Gastroesophageal sphincter (tissue), 4 donors: ENCODE data around the gene SF1. TPM values are rescaled to one million over a fixed set of nuclear protein-coding genes. Genes with fewer than 3 reads are reported as not detected.
A peak's percentile ranks its signal among the peaks of the same experiment; 100 is the strongest.

Experiments used
- ATAC-seq: fragments of 150-250 bp; one replicate; pipeline ENCODE4 v1.9.1; 2016; ENCODE audit warnings: mild to moderate bottlenecking, moderate library complexity
- H3K27ac ChIP-seq, 4 donors: fragments of 200-600 bp; sonication (generic) in 3 of 4; 1 replicate in 3 of 4; 2 replicates in 1 of 4; pipeline ENCODE4 v1.5.1; 2016 to 2019
- H3K27me3 ChIP-seq: fragments of 200-600 bp; sonication (generic); one replicate; pipeline ENCODE4 v1.5.1; 2019
- H3K36me3 ChIP-seq, 2 donors: fragments of 200-600 bp; sonication (generic); one replicate each; pipeline ENCODE4 v1.5.1; 2019; ENCODE audit warnings: control low read depth in 1 of 2
- H3K4me1 ChIP-seq, 3 donors: fragments of 200-600 bp; sonication (generic); 1 replicate in 2 of 3; 2 replicates in 1 of 3; pipeline ENCODE4 v1.5.1; 2016 to 2019; ENCODE audit warnings: control low read depth in 2 of 3
- H3K4me3 ChIP-seq, 2 donors: fragments of 200-600 bp; sonication (generic); one replicate each; pipeline ENCODE4 v1.5.1; 2019; ENCODE audit warnings: mild to moderate bottlenecking in 1 of 2, moderate library complexity in 1 of 2
- H3K9me3 ChIP-seq, 3 donors: fragments of 200-600 bp; sonication (generic); one replicate each; pipeline ENCODE4 v1.5.1; 2017 to 2019; ENCODE audit warnings: control low read depth in 2 of 3
- CTCF ChIP-seq, 4 experiments: fragments of 200-600 bp in 2 of 4; fragments of 450-650 bp in 2 of 4; sonication (generic) in 1 of 4; IDR thresholded peaks; one replicate each; pipeline ENCODE4 v1.5.1; 2017 to 2019; ENCODE audit warnings: antibody characterized with exemption in 4 of 4, mild to moderate bottlenecking in 2 of 4, moderate library complexity in 2 of 4
- EP300 ChIP-seq: sonication (generic); formaldehyde crosslinking; IDR thresholded peaks from one replicate; pipeline ENCODE4 v1.6.1; 2017; ENCODE audit warnings: antibody characterized with exemption, mild to moderate bottlenecking
- POLR2A ChIP-seq, 2 donors: fragments of 450-650 bp; IDR thresholded peaks; one replicate each; pipeline ENCODE4 v1.6.1; 2017; ENCODE audit warnings: antibody characterized with exemption in 2 of 2, mild to moderate bottlenecking in 2 of 2, moderate library complexity in 1 of 2
- POLR2AphosphoS5 ChIP-seq: sonication (generic); formaldehyde crosslinking; IDR thresholded peaks from one replicate; pipeline ENCODE4 v1.6.1; 2017; ENCODE audit warnings: antibody characterized with exemption
- WGBS, 2 donors: methylation state at CpG; one replicate each; pipeline ENCODE4 v1.1.5; 2018; ENCODE audit warnings: low coverage in 1 of 2; 5-methylcytosine and 5-hydroxymethylcytosine counted together
- total RNA-seq, 4 donors: library from RNA; depleted of rRNA; stranded (reverse); fragments of >200 nt; gene quantifications; one replicate each; pipeline ENCODE4 v1.1.0, GENCODE V29; 2016

Gene SF1
- total RNA-seq, 4 donors from 2014 or later: 187 to 314 (median 253) TPM

GRCh38 chr11:64744544-64745188 is 33.7 kb downstream of the SF1 start:
- Histone ChIP-seq H3K4me1 (peaks cover 0 to 72% (median 17%) of the 10 kb centered on the region in 3 donors), H3K4me3 (peak overlapping the region; percentile 37 to 73), H3K27ac (peak overlapping the region; percentile 91 to 96 (median 94)), H3K9me3 (no peaks in the 10 kb centered on the region), H3K27me3 (no peaks in the 10 kb centered on the region), H3K36me3 (peaks cover 0 to 10% of the 10 kb centered on the region in 2 donors)
- WGBS, 2 donors: 0% methylated on average over 2 of the region's 89 CpGs; no CpG with 5 or more reads in 1 of the 2 donors
- no peak for ATAC-seq
- TF ChIP-seq EP300 (no peak), POLR2A (IDR thresholded peaks at IDR 0.05) (no peak), POLR2AphosphoS5 (no peak), CTCF (IDR thresholded peaks at IDR 0.05) (no peak)

GRCh38 chr11:64743591-64744543 is 34.5 kb downstream of the SF1 start, which contains the start of gene RASGRP2:
RASGRP2 (minus strand) TSS chr11:64744142; CDS start chr11:64742866, 1,276 bp downstream.
- Histone ChIP-seq H3K9me3 (no peaks in the 10 kb centered on the region), H3K27ac (peak within 1 kb of the TSS; percentile 91 to 96 (median 94)), H3K36me3 (peaks cover 0 to 11% of the 10 kb centered on the region in 2 donors), H3K27me3 (no peaks in the 10 kb centered on the region), H3K4me3 (peak within 1 kb of the TSS; percentile 37 to 73), H3K4me1 (peaks cover 0 to 72% (median 17%) of the 10 kb centered on the region in 3 donors)
- peak; percentile 49 for ATAC-seq
- 3% methylated on average over 17 of the region's 57 CpGs; no CpG with 5 or more reads in 1 of the 2 donors for WGBS, 2 donors
- TF ChIP-seq POLR2A (IDR thresholded peaks at IDR 0.05) (peak; percentile 13 to 36), EP300 (no peak), CTCF (IDR thresholded peaks at IDR 0.05) (peak in 3 of 4 experiments; percentile 77 to 89 (median 84)), POLR2AphosphoS5 (peak; percentile 5)

GRCh38 chr11:64742889-64743590 is 35.3 kb downstream of the SF1 start:
- Histone ChIP-seq H3K4me3 (peak overlapping the region; percentile 37 to 73), H3K27me3 (no peaks in the 10 kb centered on the region), H3K27ac (peak overlapping the region; percentile 51 to 96 (median 93)), H3K9me3 (no peaks in the 10 kb centered on the region), H3K36me3 (peaks cover 0 to 16% of the 10 kb centered on the region in 2 donors), H3K4me1 (peaks cover 0 to 65% (median 17%) of the 10 kb centered on the region in 3 donors)
- ATAC-seq: peak; percentile 67
- no CpG with 5 or more reads among the region's 58 CpGs for WGBS, 2 donors
- TF ChIP-seq POLR2AphosphoS5: peak; percentile 71
- TF ChIP-seq POLR2A (IDR thresholded peaks at IDR 0.05): peak; percentile 34 to 36
- TF ChIP-seq CTCF (IDR thresholded peaks at IDR 0.05): peak in 3 of 4 experiments; percentile 63 to 91 (median 83)
- no peak for TF ChIP-seq EP300

GRCh38 chr11:64742087-64742888 is 36.1 kb downstream of the SF1 start:
- Histone ChIP-seq H3K36me3 (peaks cover 0 to 23% of the 10 kb centered on the region in 2 donors), H3K4me3 (peak overlapping the region; percentile 37 to 73), H3K27me3 (no peaks in the 10 kb centered on the region), H3K9me3 (no peaks in the 10 kb centered on the region), H3K27ac (peak overlapping the region in 3 of 4 donors; percentile 91 to 96 (median 95)), H3K4me1 (peaks cover 0 to 60% (median 17%) of the 10 kb centered on the region in 3 donors)
- WGBS, 2 donors: 0% methylated on average over 3 of the region's 54 CpGs; no CpG with 5 or more reads in 1 of the 2 donors
- peak; percentile 1 for ATAC-seq
- TF ChIP-seq POLR2A (IDR thresholded peaks at IDR 0.05) (no peak), EP300 (no peak), CTCF (IDR thresholded peaks at IDR 0.05) (no peak)
